Stomach (tissue), 4 donors: Measurements from ENCODE around the gene SLU7.

Experiments
- CTCF ChIP-seq, 7 experiments: fragments of 450-650 bp in 4 of 7; fragments of 200-600 bp in 3 of 7; sonication (generic) in 3 of 7; IDR thresholded peaks; one replicate each; pipeline ENCODE4 v1.5.1; 2016 to 2019; ENCODE audit warnings: antibody characterized with exemption in 7 of 7, control low read depth in 2 of 7, mild to moderate bottlenecking in 1 of 7
- EP300 ChIP-seq: sonication (generic); formaldehyde crosslinking; IDR thresholded peaks from one replicate; pipeline ENCODE4 v1.6.1; 2017; ENCODE audit warnings: antibody characterized with exemption
- POLR2A ChIP-seq, 4 donors: fragments of 450-650 bp; IDR thresholded peaks; one replicate each; pipeline ENCODE4 v1.6.1; 2016; ENCODE audit warnings: antibody characterized with exemption in 4 of 4, control low read depth in 2 of 4, mild to moderate bottlenecking in 1 of 4, moderate library complexity in 1 of 4
- POLR2AphosphoS5 ChIP-seq, 3 donors: sonication (generic); formaldehyde crosslinking; IDR thresholded peaks; one replicate each; pipeline ENCODE4 v1.6.1; 2016; ENCODE audit warnings: antibody characterized with exemption in 3 of 3

- TF ChIP-seq CTCF (IDR thresholded peaks at IDR 0.05): no peak
- no peak for TF ChIP-seq POLR2A (IDR thresholded peaks at IDR 0.05)
- no peak for TF ChIP-seq EP300
- no peak for TF ChIP-seq POLR2AphosphoS5 (IDR thresholded peaks at IDR 0.05)
Observed at GRCh38 chr5:160359816-160360215, 59.1 kb downstream of the SLU7 start.
